ENCODE results near the gene CMAS.
"Not testable (repeated sequence)": the region's sequence is repeated elsewhere in the genome, so short reads cannot be mapped to it uniquely, and the experiment has no call there.

The CMAS gene

DNA sequence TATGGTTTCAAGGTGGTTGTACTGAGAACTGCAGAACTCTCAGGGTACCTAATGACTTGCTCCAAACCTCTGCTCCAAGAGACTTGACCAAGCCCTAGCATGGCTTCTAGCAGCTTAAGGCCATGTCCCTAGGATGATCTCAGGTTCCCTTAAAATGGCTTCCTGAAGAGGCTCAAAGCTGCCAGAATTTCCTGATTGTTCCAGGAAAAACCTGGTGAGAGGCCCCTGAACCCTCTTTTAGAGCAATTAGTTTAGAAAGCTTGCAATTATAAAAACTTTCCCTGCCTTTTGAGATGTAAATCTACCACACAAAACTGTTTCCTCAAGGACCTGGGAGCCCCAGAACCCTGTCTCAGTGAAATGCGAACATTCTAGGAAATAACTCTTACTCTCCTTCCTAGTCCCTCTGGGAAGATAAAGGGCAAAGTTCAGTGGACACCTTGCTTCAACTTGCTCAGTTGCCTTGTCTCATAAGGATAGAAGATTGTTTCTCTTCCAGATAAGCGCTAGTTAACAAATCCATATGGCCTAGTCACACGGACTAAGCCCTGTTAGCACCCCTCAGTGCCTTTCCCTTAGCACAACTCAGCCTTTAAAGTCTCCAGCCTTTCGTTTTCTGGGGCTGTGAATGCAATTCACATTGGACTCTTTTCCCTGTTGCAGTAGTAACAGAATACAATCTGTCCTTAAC, 2.5 kb downstream of the CMAS start:
- DNase-seq: no peak

- no peak for DNase-seq
Measured at GRCh38 chr12:22050078-22050477, 4.1 kb downstream of the CMAS start.

GRCh38 chr12:22051114-22051698, 5.2 kb downstream of the CMAS start:
- no peak for DNase-seq

DNA sequence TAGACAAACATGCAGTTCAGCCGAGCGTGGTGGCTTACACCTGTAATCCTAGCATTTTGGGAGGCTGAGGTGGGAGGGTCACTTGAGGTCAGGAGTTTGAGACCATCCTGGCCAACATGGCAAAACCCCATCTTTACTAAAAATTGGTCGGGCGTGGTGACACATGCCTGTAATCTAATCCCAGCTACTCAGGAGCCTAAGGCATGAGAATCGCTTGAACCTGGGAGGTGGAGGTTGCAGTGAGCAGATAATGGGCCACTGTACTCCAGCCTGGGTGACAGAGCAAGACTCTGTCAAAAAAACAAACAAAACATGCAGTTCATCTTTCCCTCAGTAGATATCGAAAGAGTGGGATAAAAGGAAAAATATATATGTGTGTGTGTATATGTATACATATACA, 7.0 kb downstream of the CMAS start:
- DNase-seq: not testable (repeated sequence)

DNA sequence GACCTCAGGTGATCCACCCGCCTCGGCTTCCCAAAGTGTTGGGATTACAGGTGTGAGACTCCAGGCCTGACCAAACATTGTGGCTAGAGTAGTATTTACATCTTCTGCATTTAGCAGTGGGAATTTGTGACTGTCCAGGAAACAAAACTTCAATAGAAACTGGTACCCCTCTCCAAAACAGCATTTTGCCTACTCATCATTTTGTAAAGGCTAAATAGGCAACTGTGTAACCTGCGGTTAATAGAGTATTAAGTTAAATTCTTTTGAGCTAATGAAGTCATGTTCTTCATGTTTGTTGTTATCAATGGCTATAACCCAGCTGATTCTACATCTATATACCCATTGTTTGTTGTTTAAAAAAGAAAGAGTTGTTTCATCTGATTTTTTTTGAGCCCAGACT, 8.1 kb downstream of the CMAS start:
- DNase-seq: no peak

GRCh38 chr12:22056607-22057006, 10.6 kb downstream of the CMAS start:
- no peak for DNase-seq

DNA sequence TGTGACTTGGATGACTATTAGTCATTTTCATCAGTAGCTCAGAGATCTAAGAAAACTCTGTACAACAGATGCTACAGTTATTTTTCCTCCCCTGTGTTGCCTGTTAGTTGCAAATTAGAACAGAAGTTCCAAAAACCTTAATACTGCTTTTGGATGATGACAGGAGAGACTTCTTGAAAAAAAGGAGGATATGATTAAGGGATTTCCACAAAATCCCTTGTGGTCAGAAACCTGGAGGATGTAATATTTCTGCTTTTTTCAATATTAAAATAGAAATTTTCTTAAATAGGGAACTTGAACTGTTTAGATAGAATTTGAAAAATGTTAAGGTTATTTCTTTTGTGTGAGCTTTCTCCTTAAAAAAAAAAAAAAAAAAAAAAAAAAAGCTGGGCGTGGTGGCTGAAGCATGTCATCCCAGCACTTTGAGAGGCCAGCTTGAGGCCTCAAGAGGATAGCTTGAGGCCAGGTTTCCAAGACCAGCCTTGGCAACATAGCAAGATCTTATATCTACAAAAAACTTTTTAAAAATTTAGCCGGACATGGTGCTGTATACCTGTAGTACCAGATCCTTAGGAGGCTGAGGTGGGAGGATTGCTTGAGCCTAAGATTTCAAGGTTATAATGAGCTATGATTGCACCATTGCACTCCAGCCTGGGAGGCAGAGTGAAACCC, 14.1 kb downstream of the CMAS start:
- DNase-seq: no peak

DNA sequence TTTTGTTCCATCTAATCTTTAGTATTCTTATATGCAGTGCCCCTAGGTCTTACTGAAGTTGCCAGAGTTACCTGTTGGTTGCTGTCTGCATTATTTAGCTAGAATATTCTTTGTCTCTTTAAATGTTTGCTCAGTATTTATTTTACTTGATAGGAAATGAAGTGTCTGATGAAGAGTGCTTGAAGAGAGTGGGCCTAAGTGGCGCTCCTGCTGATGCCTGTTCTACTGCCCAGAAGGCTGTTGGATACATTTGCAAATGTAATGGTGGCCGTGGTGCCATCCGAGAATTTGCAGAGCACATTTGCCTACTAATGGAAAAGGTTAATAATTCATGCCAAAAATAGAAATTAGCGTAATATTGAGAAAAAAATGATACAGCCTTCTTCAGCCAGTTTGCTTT, 18.9 kb downstream of the CMAS start:
- no peak for DNase-seq

DNA sequence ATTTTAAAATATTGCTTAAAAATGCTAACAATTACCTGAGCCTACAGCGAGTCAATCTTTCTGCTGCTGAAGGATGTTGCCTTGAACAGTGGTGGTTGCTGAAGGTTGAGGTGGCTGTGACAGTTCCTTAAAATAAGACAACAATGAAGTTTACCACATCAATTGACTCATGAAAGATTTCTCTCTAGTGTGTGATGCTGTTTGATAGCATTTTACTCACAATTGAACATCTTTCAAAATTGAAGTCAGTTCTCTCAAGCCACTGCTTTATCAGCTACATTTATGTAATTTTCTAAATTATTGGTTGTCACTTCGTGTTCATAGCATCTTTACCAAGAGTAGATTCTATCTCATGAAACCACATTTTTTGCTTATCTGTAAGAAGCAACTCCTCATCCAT, 20.3 kb downstream of the CMAS start:
- DNase-seq: no peak

GRCh38 chr12:22069851-22070250, 23.8 kb downstream of the CMAS start:
- DNase-seq: no peak

DNA sequence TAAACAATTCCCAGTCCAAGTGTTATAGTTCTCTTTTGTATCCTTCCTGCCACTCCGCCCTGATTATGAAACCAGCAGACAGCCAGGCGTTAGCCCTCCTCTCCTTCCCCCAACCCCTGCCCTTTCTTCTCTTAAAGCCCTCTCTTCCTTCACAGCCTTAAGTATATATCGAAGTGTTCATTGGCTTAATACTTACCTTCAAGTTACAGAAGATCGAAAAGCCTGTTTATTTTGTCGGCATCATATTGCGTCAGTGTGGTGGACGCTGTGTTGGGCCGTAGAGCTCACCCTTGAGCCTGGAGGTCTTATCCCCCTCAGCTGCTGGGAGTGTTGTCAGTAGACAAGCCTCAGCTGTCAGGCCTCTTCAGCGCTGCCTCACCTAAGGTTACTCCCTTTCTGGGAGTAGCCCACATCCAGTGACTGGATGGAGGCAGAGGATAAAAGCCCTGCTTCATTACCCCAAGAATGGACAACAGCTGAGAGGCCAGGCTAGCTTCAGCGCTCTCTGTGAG, 36.2 kb downstream of the CMAS start:
- no peak for DNase-seq

DNA sequence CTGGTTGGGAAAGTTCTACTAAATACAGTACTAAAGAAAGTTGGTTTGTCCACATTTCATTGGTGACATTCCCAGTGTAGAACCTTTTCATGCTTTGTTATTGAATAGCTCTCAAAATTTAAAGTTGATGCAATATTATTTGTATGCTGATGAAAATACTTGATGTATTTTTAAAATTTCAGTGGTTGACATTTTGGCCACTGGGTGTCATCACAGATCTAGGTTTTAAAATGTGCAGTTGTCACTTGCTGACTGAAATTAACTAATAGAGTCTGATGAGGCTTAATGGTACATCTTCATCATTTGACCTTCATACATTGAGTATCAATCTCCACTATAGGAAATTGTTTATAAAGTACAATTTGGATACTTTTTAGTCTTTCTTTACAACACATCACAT, 37.1 kb downstream of the CMAS start:
- no peak for DNase-seq

DNA sequence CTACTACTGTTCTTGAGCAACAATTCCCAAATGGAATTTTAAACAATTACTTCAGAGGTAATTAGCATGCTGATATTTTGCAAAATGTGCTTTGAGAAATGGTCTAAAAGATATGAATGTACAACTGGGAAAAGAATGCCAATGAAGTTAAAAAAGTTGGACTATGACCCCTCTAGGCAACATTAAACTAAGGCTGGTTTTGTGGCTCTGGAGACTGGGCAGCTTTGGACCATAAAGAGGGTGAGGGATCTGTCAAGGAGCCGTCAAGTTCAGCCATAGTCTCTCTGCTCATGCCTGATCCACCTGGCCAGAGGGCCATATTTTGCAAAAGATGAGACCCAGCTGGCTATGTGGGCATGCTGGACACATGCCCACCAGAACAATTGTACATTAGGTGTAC, 38.8 kb downstream of the CMAS start:
- DNase-seq: no peak

GRCh38 chr12:22088886-22089285, 42.9 kb downstream of the CMAS start:
- no peak for DNase-seq

GRCh38 chr12:22089486-22089885, 43.5 kb downstream of the CMAS start:
- no peak for DNase-seq

DNA sequence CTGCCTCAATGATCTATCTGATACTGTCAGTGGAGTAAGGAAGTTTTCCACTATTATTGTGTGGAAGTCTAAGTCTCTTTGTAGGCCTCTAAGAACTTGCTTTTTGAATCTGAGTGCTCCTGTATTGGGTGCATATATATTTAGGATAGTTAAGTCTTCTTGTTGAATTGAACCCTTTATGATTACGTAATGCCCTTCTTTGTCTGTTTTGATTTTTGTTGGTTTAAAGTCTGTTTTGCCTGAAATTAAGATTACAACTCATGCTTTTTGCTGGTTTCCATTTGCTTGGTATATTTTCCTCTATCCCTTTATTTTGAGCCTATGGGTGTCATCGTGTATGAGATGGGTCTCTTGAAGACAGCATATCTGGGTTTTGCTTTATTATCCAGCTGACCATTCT, 53.0 kb downstream of the CMAS start:
- not testable (repeated sequence) for DNase-seq

DNA sequence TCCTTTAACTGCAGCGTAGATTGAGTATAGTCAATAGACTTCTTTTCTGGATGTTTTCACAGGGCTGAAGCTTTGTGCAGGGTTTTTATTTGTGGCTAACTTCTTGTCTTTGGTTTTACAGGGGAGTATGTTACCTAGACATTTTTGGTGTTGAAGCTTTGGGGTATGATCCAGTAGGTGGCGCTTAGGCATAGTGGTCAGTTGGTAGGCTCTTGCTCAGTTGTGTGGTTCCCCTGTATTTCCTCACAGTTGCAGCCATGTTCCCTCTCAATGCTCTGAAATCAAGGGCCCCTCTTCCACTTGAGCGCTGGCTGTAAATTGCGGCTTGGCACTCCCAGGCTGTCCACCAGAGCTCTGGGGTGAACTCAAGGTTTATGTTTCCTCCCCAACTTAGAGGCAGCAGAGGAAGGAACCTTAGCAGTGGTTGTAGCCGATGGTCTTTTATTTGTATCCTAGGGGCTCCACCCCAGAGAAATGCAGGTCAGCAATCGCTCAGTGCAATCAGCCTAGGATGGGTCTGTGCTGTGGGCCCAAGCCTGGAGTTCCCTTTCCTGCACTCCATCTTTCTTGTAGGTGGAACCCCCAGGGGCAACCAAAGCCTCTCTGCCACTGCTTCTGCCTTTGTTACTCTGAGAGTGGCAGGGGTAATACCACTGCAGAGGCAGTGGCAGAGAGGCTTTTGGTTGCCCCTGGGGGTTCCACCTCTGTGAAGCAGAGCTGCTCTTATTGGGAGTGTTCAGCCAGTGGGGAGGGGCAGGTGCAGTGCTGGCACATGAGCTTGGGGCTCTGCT, 55.1 kb downstream of the CMAS start:
- DNase-seq: peak; percentile 37 to 49

DNA sequence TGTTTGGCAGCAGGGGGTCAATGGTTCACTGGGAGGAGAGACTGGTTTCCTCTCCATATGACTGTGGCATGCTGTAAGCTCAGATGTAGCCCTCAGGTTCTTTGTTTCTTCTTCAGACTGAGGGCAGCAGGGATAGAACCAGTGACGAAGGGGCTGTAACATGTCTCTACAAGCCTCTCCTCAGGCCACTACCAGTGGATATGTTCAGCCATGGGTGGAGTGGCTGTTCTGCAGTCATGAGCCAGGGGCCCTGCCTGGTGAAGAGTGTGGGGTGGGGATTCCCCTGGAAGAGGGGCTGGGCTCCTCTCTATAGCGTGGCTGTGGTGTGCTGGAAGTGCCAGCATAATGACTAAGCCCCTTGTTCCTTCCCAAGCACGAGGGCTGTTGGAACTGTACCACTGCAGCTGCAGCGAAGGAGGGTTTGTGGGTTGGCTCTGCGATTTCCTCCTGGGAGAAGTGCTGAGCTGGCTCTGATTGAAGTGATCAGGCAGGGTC, 55.8 kb downstream of the CMAS start:
- DNase-seq: peak in 1 of 2 experiments; percentile 31

DNA sequence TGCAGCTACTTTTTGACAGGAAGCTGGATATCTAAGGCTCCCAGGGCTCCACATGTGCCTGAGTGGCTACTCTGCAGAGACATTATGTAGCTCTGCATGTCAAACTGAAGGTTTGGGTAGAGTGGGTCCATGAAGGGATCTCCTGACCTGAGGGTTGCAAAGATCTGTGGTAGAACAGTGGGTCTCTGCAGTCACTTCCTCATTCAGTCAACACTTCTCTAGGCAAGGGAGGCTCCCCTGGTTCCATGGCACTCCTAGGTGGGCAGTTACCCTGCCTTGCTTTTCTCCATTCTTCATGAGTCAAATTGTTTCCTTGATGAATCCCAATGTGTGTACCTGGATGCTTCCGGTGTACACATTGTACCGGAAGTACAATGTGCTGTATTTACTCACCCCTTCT, 57.4 kb downstream of the CMAS start:
- no peak for DNase-seq

DNA sequence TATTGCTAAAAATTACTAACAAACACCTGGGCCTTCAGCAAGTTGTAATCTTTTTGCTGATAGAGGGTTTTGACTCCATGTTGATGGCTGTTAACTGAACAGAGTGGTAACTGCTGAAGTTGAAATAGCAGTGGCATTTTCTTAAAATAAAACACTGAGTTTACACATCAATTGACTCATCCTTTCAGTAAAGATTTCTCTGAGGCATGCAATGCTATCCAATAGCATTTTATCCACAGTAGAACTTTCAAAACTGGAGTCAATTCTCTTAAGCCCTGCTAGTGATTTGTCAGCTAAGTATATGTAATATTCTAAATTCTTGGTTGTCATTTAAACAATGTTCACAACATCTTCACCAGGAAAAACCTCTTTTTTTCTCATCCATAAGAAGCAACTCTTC, 59.5 kb downstream of the CMAS start:
- DNase-seq: no peak

GRCh38 chr12:22110176-22110575, 64.2 kb downstream of the CMAS start:
- DNase-seq: no peak

Data from activated T-cell treated with anti-CD3 and anti-CD28 coated beads, Interleukin-2, amount 50 U/mL, for 48 hours (primary cell).